NK-92 (cell line): Measurements from ENCODE around the gene ZFYVE28.

ENCODE experiments used
- DNase-seq: peaks from one replicate; lab custom pipeline; 2025; ENCODE audit not compliant: unreplicated experiment; lab: John Stamatoyannopoulos, UW

Gene ZFYVE28

GRCh38 chr4:2370597-2371320 lies 47.7 kb downstream of the ZFYVE28 start:
- DNase-seq = no peak

DNA sequence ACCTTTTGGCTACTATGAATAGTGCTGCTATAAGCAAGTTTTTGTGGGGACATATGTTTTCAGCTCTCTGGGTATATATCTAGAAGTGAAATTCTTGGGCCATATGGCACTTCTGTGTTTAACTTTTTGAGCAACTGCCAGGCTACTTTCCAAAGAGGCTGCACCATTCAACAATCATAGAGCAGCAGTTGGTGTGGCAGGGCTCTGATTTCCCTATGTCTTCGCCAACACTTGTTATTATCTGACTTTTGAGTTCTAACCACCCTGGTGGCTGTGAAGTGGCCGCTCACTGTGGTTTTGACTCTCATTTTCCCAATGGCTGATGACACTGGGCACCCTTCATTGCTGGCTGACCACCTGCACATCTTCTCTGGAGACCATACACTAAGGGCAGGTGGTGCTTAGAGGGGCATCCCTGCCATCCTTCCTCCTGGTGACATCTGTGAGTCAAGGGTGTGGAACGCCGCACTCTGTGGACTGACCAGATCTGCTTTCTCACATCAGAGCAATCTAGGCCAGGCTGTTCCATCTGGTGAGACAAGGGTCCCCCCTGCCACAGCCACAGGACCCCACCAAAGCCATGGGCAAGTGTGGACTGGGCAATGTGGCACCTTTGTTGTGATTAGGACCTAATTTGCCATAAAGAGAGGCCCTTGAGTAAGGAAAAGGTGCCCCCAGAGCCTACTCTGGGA lies 49.6 kb downstream of the ZFYVE28 start:
- DNase-seq = no peak

DNA sequence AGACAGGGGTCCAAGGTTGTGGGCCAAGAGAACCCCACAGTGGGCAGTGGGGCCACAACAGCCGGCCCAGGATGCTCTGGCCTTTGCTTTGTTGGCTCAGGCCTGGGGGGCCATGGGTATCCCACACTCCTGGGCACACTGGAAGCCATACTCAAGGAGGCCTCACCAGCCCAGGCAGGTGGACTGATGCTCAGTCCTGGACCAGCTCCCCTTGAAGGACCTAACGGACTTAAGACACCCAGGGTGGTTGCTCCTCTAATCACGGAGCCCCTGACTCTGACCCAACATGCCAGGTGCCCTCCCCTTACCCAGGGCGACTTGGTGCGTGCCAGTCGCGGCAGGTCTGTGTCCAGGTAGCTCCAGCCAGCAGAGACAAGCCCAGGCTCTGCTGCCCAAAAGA lies 50.8 kb downstream of the ZFYVE28 start:
- no peak for DNase-seq

DNA sequence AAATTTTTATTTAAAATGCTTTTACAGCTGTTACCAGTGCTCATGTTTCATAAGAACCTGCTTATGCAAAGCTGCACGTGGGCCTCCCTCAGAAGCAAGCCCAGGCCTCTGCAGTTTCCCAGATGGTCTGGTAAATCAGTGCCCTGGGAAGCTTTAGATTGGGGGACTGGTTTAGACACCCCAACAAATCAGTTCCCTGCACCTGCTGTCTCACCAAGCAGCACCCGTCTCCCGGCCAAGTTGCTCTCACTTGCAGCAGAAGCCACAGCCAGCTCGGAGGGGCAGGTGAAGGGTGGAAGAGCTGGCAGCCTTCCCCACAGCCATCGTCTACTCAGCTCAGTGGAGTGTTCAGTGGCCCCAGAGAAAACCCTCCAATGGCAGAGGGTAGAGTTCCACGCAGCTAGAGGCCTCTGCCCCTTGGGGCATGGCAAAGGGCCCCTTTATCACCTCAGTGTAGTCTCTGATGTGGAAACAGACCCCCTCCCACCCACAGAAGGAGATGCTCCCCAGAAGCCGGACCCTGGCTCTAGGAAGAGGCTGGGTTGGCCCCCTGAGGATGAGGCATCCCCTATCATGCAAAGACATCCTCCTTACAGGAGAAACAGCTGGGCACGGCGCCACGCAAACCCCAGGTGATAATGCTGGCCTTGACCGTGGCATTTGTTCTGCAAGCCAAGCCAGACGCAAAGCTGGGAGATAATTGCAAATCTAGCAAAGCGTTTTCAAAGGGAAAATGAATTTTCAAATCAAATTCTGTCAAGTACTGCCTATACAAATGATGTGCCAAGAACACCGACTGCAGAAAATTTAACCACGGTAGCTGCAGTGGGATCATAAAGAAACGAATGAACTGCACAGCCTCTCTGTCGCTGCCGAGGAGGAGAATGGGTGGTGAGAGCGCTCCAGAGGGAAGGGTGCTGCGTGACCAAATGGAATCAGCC lies 51.9 kb downstream of the ZFYVE28 start:
- no peak for DNase-seq

GRCh38 chr4:2365913-2366210 lies 52.6 kb downstream of the ZFYVE28 start:
- DNase-seq = no peak

- no peak for DNase-seq
Measured at GRCh38 chr4:2365054-2365912, 53.2 kb downstream of the ZFYVE28 start.

DNA sequence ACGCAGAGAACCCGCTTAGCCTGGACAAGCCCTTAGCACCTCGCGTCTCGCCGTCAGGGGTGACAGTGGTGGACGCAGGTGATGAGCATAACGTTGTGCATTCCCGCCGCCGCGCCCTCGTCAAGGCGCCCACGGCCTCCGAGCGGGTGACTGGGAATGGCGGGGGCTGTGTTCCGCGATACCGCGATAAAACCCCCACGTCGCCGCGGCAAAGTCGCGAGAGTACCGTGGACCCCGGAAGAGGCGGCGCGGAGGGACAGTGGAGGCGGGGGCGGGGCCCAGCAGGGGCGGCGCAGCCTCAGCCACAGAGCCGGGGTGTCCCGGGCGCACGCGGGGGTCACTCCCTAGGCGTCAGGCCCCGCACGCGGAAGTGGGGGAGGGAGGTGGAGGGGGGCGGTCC lies 53.8 kb downstream of the ZFYVE28 start:
- no peak for DNase-seq

- no peak for DNase-seq
Measured at GRCh38 chr4:2363951-2364653, 54.3 kb downstream of the ZFYVE28 start.

DNA sequence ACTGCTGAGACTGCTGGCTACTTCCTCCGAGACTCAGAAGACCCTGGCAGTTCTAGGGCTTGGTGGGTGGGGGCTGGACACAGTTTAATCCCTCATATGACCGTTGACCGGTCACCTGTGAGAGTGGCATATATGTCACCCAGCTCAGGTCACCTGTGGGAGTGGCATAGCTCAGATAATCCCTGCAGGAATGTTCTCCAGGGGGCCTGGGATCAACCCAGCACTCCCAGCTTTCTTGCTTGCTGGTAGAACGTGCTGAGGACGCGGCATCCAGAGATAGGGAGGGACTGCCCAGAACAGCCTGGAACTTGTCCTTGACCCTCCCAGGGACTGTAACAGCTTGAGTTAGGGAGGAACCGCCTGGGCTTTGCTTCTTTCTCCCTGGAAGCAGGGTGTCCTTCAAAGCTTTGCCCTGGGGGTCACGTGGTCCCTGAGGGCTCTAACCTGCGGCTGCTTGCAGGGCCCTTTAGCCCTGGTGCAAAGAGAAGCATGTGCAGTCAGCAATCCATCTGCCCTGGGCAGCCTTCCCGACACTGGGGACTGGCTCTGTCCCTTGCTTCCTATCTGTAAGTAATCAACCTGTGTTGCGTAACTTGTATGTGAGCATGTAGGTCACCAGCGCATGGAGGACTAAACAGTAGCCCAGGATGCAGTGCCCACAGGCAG lies 55.3 kb downstream of the ZFYVE28 start:
- DNase-seq = no peak

DNA sequence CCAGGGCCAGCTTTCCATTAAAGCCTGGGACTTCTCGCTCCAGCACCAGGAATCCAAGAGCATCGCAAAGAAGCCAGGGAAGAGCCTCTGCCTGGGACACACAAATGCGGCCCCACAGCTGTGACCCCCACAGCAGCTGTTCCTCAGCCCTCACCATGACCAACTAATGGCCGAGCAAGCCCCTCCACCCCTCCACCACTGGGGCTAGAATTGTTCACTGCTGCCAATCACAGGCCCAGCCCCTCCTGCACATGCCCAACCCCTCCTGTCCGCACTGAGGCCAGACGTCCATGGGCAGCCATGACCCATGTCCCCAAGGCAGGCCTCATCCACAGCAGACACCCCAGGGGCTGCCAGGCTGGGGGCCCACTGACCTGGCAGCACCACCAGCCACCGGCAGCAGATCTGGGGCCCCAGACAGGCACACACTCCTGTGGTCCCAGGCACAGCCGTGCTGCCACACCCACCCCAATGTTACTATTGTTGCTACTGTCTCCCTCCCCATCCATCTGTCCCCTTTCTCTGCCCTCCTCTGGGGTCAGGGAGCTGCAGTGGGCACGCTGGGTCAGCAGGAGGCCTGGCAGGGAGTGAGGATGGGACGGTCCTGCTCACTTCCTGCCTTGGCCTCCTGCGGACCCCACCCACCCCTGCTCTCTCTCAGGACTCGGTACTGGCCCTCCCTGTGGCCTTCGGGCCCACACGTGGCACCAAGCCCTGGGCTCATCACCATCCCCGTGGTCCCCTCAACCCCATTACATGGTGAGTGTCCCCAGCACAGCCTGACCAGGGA lies 56.0 kb downstream of the ZFYVE28 start:
- no peak for DNase-seq

GRCh38 chr4:2361366-2362265 lies 56.8 kb downstream of the ZFYVE28 start:
- DNase-seq = no peak

DNA sequence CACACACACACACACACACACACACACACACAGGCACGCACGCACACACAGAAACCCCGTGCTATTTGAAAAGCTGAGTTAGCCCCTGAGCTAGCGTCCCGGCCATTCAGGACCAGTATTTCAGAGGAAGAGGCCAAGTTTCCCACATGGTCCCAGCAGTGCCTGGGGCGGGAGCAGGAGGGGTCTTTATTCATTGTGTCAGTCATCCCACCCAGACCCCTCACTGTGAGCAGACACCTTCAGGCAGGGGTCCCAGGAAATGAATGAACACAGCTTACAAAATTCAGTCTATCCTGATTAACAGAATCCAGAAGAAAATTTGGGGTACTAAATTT lies 58.1 kb downstream of the ZFYVE28 start:
- DNase-seq = no peak

DNA sequence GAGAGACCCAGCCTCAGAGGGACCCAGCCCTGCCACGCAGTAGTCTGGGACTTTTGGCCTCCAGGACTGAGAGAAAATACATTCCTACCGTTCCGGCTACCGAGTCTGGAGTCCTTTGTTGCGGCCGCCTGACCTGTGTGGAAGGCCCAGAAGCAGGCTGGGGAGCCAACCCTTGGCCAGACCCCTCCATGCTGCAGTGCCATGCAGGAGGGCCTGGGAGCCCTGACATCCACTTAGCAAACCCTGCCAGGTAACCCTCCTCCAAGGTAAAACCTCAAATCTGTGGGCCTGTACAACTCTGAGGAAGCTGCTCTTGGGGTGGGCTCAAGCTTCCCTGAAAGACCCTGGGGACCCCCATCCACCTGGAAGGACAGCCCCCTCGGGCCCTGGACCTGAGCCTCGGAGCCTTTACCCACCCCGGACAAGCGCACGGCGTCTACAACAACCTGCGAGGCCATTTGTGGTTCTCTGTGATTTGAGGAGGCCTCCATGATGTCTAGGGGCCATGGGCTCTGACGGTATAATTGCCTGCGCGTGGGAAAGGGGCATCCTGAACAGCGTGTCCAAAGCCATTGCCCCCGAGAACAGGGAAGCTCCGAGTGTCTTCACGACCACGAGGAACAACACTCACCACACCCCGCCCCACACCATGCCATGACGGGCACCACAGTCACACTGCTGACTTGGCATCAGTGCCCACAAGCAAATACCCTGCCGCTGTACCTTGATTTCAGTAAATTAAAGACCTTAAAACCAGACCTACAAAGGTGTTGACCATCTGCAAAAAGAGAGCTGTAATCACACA lies 58.7 kb downstream of the ZFYVE28 start:
- DNase-seq = no peak

- DNase-seq = no peak
Measured at GRCh38 chr4:2357821-2358745, 60.4 kb downstream of the ZFYVE28 start.

- DNase-seq = no peak
Measured at GRCh38 chr4:2356123-2357069, 62.0 kb downstream of the ZFYVE28 start.
